ENCODE results near the gene NTN1.
"Not testable (repeated sequence)": the region's sequence is repeated elsewhere in the genome, so short reads cannot be mapped to it uniquely, and the experiment has no call there.

NTN1 gene

GRCh38 chr17:9090641-9091096 lies 69.4 kb downstream of the NTN1 start:
- no peak for DNase-seq

- DNase-seq, result no peak
Measured at GRCh38 chr17:9094193-9094592, 72.9 kb downstream of the NTN1 start.

- no peak for DNase-seq
Measured at GRCh38 chr17:9095390-9095789, 74.1 kb downstream of the NTN1 start.

GRCh38 chr17:9098242-9098825 lies 77.0 kb downstream of the NTN1 start:
- no peak for DNase-seq

- DNase-seq, result no peak
Measured at GRCh38 chr17:9101356-9101755, 80.0 kb downstream of the NTN1 start.

- not testable (repeated sequence) for DNase-seq
Measured at GRCh38 chr17:9103193-9103592, 81.9 kb downstream of the NTN1 start.

GRCh38 chr17:9104370-9105041 lies 83.2 kb downstream of the NTN1 start:
- DNase-seq, result no peak

GRCh38 chr17:9105068-9105868 lies 84.0 kb downstream of the NTN1 start:
- DNase-seq, result no peak

GRCh38 chr17:9106278-9106677 lies 85.0 kb downstream of the NTN1 start:
- DNase-seq, result not testable (repeated sequence)

GRCh38 chr17:9107527-9107926 lies 86.2 kb downstream of the NTN1 start:
- no peak for DNase-seq

- no peak for DNase-seq
Measured at GRCh38 chr17:9108146-9108545, 86.8 kb downstream of the NTN1 start.

GRCh38 chr17:9109933-9110332 lies 88.6 kb downstream of the NTN1 start:
- DNase-seq, result no peak

- DNase-seq, result no peak
Measured at GRCh38 chr17:9110501-9110900, 89.2 kb downstream of the NTN1 start.

- DNase-seq, result no peak
Measured at GRCh38 chr17:9115214-9116191, 94.2 kb downstream of the NTN1 start.

- DNase-seq, result no peak
Measured at GRCh38 chr17:9116311-9116835, 95.1 kb downstream of the NTN1 start.

GRCh38 chr17:9116861-9117568 lies 95.7 kb downstream of the NTN1 start:
- no peak for DNase-seq

- DNase-seq, result no peak
Measured at GRCh38 chr17:9120471-9120870, 99.2 kb downstream of the NTN1 start.

- DNase-seq, result no peak
Measured at GRCh38 chr17:9121186-9121820, 100.0 kb downstream of the NTN1 start.

GRCh38 chr17:9123594-9124553 lies 102.6 kb downstream of the NTN1 start:
- no peak for DNase-seq

- DNase-seq, result no peak
Measured at GRCh38 chr17:9124554-9124935, 103.2 kb downstream of the NTN1 start.
